Measurements from ENCODE around the gene PTPRR. TPM values are rescaled to one million over a fixed set of nuclear protein-coding genes. Genes with fewer than 3 reads are reported as not detected.

PTPRR gene
- total RNA-seq, 2 donors from 2014 or later, result 21.8 to 43.8 TPM

- Histone ChIP-seq H3K27ac (no peak overlapping the region), H3K27me3 (no peaks in the 10 kb centered on the region), H3K9me3 (no peaks in the 10 kb centered on the region), H3K4me1 (no peaks in the 10 kb centered on the region), H3K4me3 (no peak overlapping the region), H3K9ac (ENCODE audit: low read depth in 2 of 2, low read length in 2 of 2) (no peak overlapping the region), H3K36me3 (no peaks in the 10 kb centered on the region)
- TF ChIP-seq CTCF (IDR thresholded peaks at IDR 0.05), result no peak
- intact Hi-C loops (cut with DNase I), result no loop called here
- DNase-seq, result no peak
Measured at GRCh38 chr12:70948976-70949336, 28.4 kb upstream of the PTPRR start.

- no peaks in the 10 kb centered on the region for H3K4me1 ChIP-seq
- H3K9ac ChIP-seq (ENCODE audit: low read depth in 2 of 2, low read length in 2 of 2), result no peak overlapping the region
- intact Hi-C loops (cut with DNase I), result no loop called here
- H3K27ac ChIP-seq, result no peak overlapping the region
- no peaks in the 10 kb centered on the region for H3K36me3 ChIP-seq
- no peak overlapping the region for H3K4me3 ChIP-seq
- H3K27me3 ChIP-seq, result no peaks in the 10 kb centered on the region
- no peaks in the 10 kb centered on the region for H3K9me3 ChIP-seq
- TF ChIP-seq CTCF (IDR thresholded peaks at IDR 0.05), result no peak
- DNase-seq, result no peak
Measured at GRCh38 chr12:70948236-70948975, 27.9 kb upstream of the PTPRR start.

- H3K9me3 ChIP-seq, result no peaks in the 10 kb centered on the region
Measured at GRCh38 chr12:70936203-70936813, 15.8 kb upstream of the PTPRR start.

GRCh38 chr12:70933133-70933532 lies 12.6 kb upstream of the PTPRR start:
- H3K9ac ChIP-seq (ENCODE audit: low read depth in 2 of 2, low read length in 2 of 2), result no peak overlapping the region
- no peak overlapping the region for H3K4me3 ChIP-seq
- H3K27me3 ChIP-seq, result no peaks in the 10 kb centered on the region
- intact Hi-C loops (cut with DNase I), result no loop called here
- no peak for DNase-seq
- H3K9me3 ChIP-seq, result no peaks in the 10 kb centered on the region
- H3K27ac ChIP-seq, result no peak overlapping the region
- no peaks in the 10 kb centered on the region for H3K36me3 ChIP-seq
- no peaks in the 10 kb centered on the region for H3K4me1 ChIP-seq
- TF ChIP-seq CTCF (IDR thresholded peaks at IDR 0.05), result no peak

More at GRCh38 chr12:70936203-70936813, 15.8 kb upstream of the PTPRR start:
- H3K4me3 ChIP-seq, result no peak overlapping the region
- intact Hi-C loops (cut with DNase I), result no loop called here
- DNase-seq, result no peak
- no peaks in the 10 kb centered on the region for H3K4me1 ChIP-seq
- no peaks in the 10 kb centered on the region for H3K27me3 ChIP-seq
- TF ChIP-seq CTCF (IDR thresholded peaks at IDR 0.05), result no peak
- no peak overlapping the region for H3K9ac ChIP-seq (ENCODE audit: low read depth in 2 of 2, low read length in 2 of 2)
- no peaks in the 10 kb centered on the region for H3K36me3 ChIP-seq
- no peak overlapping the region for H3K27ac ChIP-seq

- Histone ChIP-seq H3K27me3 (no peaks in the 10 kb centered on the region), H3K4me1 (no peaks in the 10 kb centered on the region), H3K9ac (ENCODE audit: low read depth in 2 of 2, low read length in 2 of 2) (no peak overlapping the region), H3K4me3 (no peak overlapping the region), H3K27ac (no peak overlapping the region), H3K36me3 (no peaks in the 10 kb centered on the region), H3K9me3 (no peaks in the 10 kb centered on the region)
- intact Hi-C loops (cut with DNase I), result no loop called here
- TF ChIP-seq CTCF (IDR thresholded peaks at IDR 0.05), result no peak
- DNase-seq, result no peak
Measured at GRCh38 chr12:70929029-70929428, 8.5 kb upstream of the PTPRR start.

Data from colonic mucosa (tissue), 4 donors.